Mesendoderm (in vitro differentiated cells): ENCODE results near the gene COPE.

Experiments
- DNase-seq: peaks from one replicate; pipeline ENCODE4 v3.0.0; 2013
- H2AK5ac ChIP-seq: 2 replicates; pipeline ENCODE4 v1.6.1; 2013; ENCODE audit warnings: low read length, inconsistent platforms
- H2BK120ac ChIP-seq: 2 replicates; pipeline ENCODE4 v1.6.1; 2013; ENCODE audit warnings: low read depth, mild to moderate bottlenecking, low read length, moderate library complexity, mixed read lengths
- H2BK15ac ChIP-seq: replicated peaks from 2 replicates; pipeline ENCODE4 v1.6.1; 2013; ENCODE audit warnings: low read depth, mild to moderate bottlenecking, moderate library complexity
- H2BK5ac ChIP-seq: 2 replicates; pipeline ENCODE4 v1.6.1; 2013; ENCODE audit warnings: low read length, inconsistent platforms
- H3K18ac ChIP-seq: 2 replicates; pipeline ENCODE4 v1.6.1; 2013; ENCODE audit warnings: mild to moderate bottlenecking, low read length, mixed read lengths
- H3K23ac ChIP-seq: one replicate; pipeline ENCODE4 v1.6.1; 2013; ENCODE audit warnings: low read length
- H3K27ac ChIP-seq: 2 replicates; pipeline ENCODE4 v1.5.1; 2013; ENCODE audit warnings: low read depth, mild to moderate bottlenecking, inconsistent platforms, low read length, moderate library complexity
- H3K27me3 ChIP-seq: 2 replicates; pipeline ENCODE4 v1.6.1; 2013; ENCODE audit warnings: low read length, control low read depth, mild to moderate bottlenecking, inconsistent platforms; ENCODE audit not compliant: insufficient read depth, poor library complexity
- H3K36me3 ChIP-seq: 2 replicates; pipeline ENCODE4 v1.6.1; 2013; ENCODE audit warnings: low read length, inconsistent platforms; ENCODE audit not compliant: control insufficient read depth, insufficient read depth
- H3K4ac ChIP-seq: one replicate; pipeline ENCODE4 v1.6.1; 2013; ENCODE audit warnings: low read depth, mild to moderate bottlenecking, low read length, moderate library complexity
- H3K4me1 ChIP-seq: 2 replicates; pipeline ENCODE4 v1.6.1; 2013; ENCODE audit warnings: low read depth, low read length, inconsistent platforms; ENCODE audit not compliant: control insufficient read depth
- H3K4me2 ChIP-seq: 2 replicates; pipeline ENCODE4 v1.6.1; 2013; ENCODE audit warnings: low read length
- H3K4me3 ChIP-seq: 2 replicates; pipeline ENCODE4 v1.5.1; 2013; ENCODE audit warnings: mild to moderate bottlenecking, low read length
- H3K56ac ChIP-seq: one replicate; pipeline ENCODE4 v1.6.1; 2013; ENCODE audit warnings: low read length
- H3K79me1 ChIP-seq: 2 replicates; pipeline ENCODE4 v1.6.1; 2013; ENCODE audit warnings: low read length, inconsistent platforms
- H3K79me2 ChIP-seq: 2 replicates; pipeline ENCODE4 v1.6.1; 2013; ENCODE audit warnings: mild to moderate bottlenecking, low read length; ENCODE audit not compliant: control insufficient read depth, insufficient read depth
- H3K9ac ChIP-seq: 2 replicates; pipeline ENCODE4 v1.6.1; 2013; ENCODE audit warnings: low read length, inconsistent platforms
- H4K5ac ChIP-seq: one replicate; pipeline ENCODE4 v1.6.1; 2013; ENCODE audit warnings: low read length
- H4K8ac ChIP-seq: one replicate; pipeline ENCODE4 v1.6.1; 2013; ENCODE audit warnings: low read depth, mild to moderate bottlenecking, control low read depth, low read length, moderate library complexity
- WGBS: extraction: QIAGEN DNeasy Blood & Tissue Kit; methylation state at CpG from one replicate; pipeline ENCODE4 v1.1.7; 2013; ENCODE audit warnings: low lambda C conversion rate, missing lambda C conversion rate; ENCODE audit not compliant: insufficient coverage; ENCODE audit errors: extremely low coverage; 5-methylcytosine and 5-hydroxymethylcytosine counted together

Gene COPE

GRCh38 chr19:18883526-18884304 lies 35.5 kb downstream of the COPE start:
- no peak overlapping the region for H3K4me3 ChIP-seq
- no peak overlapping the region for H4K5ac ChIP-seq
- H3K56ac ChIP-seq, result no peak overlapping the region
- no peak overlapping the region for H3K27ac ChIP-seq
- no peak overlapping the region for H2AK5ac ChIP-seq
- no peak overlapping the region for H2BK15ac ChIP-seq
- no peak overlapping the region for H2BK5ac ChIP-seq
- no peak overlapping the region for H3K4me2 ChIP-seq
- no peaks in the 10 kb centered on the region for H3K4me1 ChIP-seq
- no peaks in the 10 kb centered on the region for H3K36me3 ChIP-seq
- no peak overlapping the region for H3K23ac ChIP-seq
- H3K27me3 ChIP-seq, result no peaks in the 10 kb centered on the region
- H4K8ac ChIP-seq, result no peak overlapping the region
- no CpG with 5 or more reads among the region's 30 CpGs for WGBS
- H3K18ac ChIP-seq, result no peak overlapping the region
- H3K9ac ChIP-seq, result no peak overlapping the region
- H3K79me1 ChIP-seq, result no peaks in the 10 kb centered on the region
- H2BK120ac ChIP-seq, result no peak overlapping the region
- no peak overlapping the region for H3K4ac ChIP-seq
- no peaks in the 10 kb centered on the region for H3K79me2 ChIP-seq
- no peak for DNase-seq

GRCh38 chr19:18881491-18881890 lies 37.7 kb downstream of the COPE start:
- no CpG with 5 or more reads among the region's 7 CpGs for WGBS
- H4K5ac ChIP-seq, result no peak overlapping the region

GRCh38 chr19:18879579-18880373 lies 39.4 kb downstream of the COPE start:
- H3K56ac ChIP-seq, result no peak overlapping the region
- WGBS, result no CpG with 5 or more reads among the region's 13 CpGs
- no peak overlapping the region for H3K18ac ChIP-seq
- H4K5ac ChIP-seq, result no peak overlapping the region
- H3K36me3 ChIP-seq, result no peaks in the 10 kb centered on the region
- no peak overlapping the region for H2BK15ac ChIP-seq
- H3K4me1 ChIP-seq, result no peaks in the 10 kb centered on the region
- H3K4me3 ChIP-seq, result no peak overlapping the region
- H3K79me1 ChIP-seq, result no peaks in the 10 kb centered on the region
- no peak overlapping the region for H3K4ac ChIP-seq
- H2BK120ac ChIP-seq, result no peak overlapping the region
- H3K79me2 ChIP-seq, result no peaks in the 10 kb centered on the region
- no peak overlapping the region for H3K4me2 ChIP-seq
- H2BK5ac ChIP-seq, result no peak overlapping the region
- no peak overlapping the region for H3K9ac ChIP-seq
- H4K8ac ChIP-seq, result no peak overlapping the region
- no peak overlapping the region for H2AK5ac ChIP-seq
- peak; percentile 72 for DNase-seq
- no peak overlapping the region for H3K27ac ChIP-seq
- H3K27me3 ChIP-seq, result no peaks in the 10 kb centered on the region
- H3K23ac ChIP-seq, result no peak overlapping the region

More at GRCh38 chr19:18881491-18881890, 37.7 kb downstream of the COPE start:
- H4K8ac ChIP-seq, result no peak overlapping the region
- no peak overlapping the region for H3K18ac ChIP-seq
- H3K27ac ChIP-seq, result no peak overlapping the region
- no peaks in the 10 kb centered on the region for H3K27me3 ChIP-seq
- H3K4ac ChIP-seq, result no peak overlapping the region
- H3K9ac ChIP-seq, result no peak overlapping the region
- no peaks in the 10 kb centered on the region for H3K4me1 ChIP-seq
- H3K56ac ChIP-seq, result no peak overlapping the region
- H3K4me3 ChIP-seq, result no peak overlapping the region
- H3K79me2 ChIP-seq, result no peaks in the 10 kb centered on the region
- H3K4me2 ChIP-seq, result no peak overlapping the region
- H2AK5ac ChIP-seq, result no peak overlapping the region
- no peak overlapping the region for H2BK15ac ChIP-seq
- H2BK5ac ChIP-seq, result no peak overlapping the region
- H3K36me3 ChIP-seq, result no peaks in the 10 kb centered on the region
- DNase-seq, result no peak
- no peak overlapping the region for H3K23ac ChIP-seq
- H3K79me1 ChIP-seq, result no peaks in the 10 kb centered on the region
- no peak overlapping the region for H2BK120ac ChIP-seq

GRCh38 chr19:18878858-18879578 lies 40.2 kb downstream of the COPE start:
- H4K5ac ChIP-seq, result no peak overlapping the region
- H3K36me3 ChIP-seq, result no peaks in the 10 kb centered on the region
- no peak overlapping the region for H2BK15ac ChIP-seq
- DNase-seq, result no peak
- no peak overlapping the region for H3K4me3 ChIP-seq
- no peak overlapping the region for H3K9ac ChIP-seq
- no peak overlapping the region for H2BK120ac ChIP-seq
- H3K79me2 ChIP-seq, result no peaks in the 10 kb centered on the region
- no peak overlapping the region for H3K23ac ChIP-seq
- no peak overlapping the region for H4K8ac ChIP-seq
- H2AK5ac ChIP-seq, result no peak overlapping the region
- no peaks in the 10 kb centered on the region for H3K27me3 ChIP-seq
- H3K4me1 ChIP-seq, result no peaks in the 10 kb centered on the region
- WGBS, result no CpG with 5 or more reads among the region's 34 CpGs
- H3K4ac ChIP-seq, result no peak overlapping the region
- no peak overlapping the region for H3K27ac ChIP-seq
- no peaks in the 10 kb centered on the region for H3K79me1 ChIP-seq
- no peak overlapping the region for H2BK5ac ChIP-seq
- no peak overlapping the region for H3K4me2 ChIP-seq
- H3K18ac ChIP-seq, result no peak overlapping the region
- no peak overlapping the region for H3K56ac ChIP-seq

- no peak overlapping the region for H3K23ac ChIP-seq
- H3K56ac ChIP-seq, result no peak overlapping the region
- DNase-seq, result no peak
- no CpG with 5 or more reads among the region's 25 CpGs for WGBS
- no peaks in the 10 kb centered on the region for H3K4me1 ChIP-seq
- no peak overlapping the region for H3K9ac ChIP-seq
- H3K18ac ChIP-seq, result no peak overlapping the region
- no peak overlapping the region for H4K8ac ChIP-seq
- no peak overlapping the region for H2AK5ac ChIP-seq
- H2BK5ac ChIP-seq, result no peak overlapping the region
- no peak overlapping the region for H3K4me2 ChIP-seq
- no peak overlapping the region for H3K4me3 ChIP-seq
- no peaks in the 10 kb centered on the region for H3K27me3 ChIP-seq
- no peaks in the 10 kb centered on the region for H3K36me3 ChIP-seq
- H3K79me2 ChIP-seq, result no peaks in the 10 kb centered on the region
- no peak overlapping the region for H2BK15ac ChIP-seq
- H2BK120ac ChIP-seq, result no peak overlapping the region
- H4K5ac ChIP-seq, result no peak overlapping the region
- no peak overlapping the region for H3K4ac ChIP-seq
- H3K27ac ChIP-seq, result no peak overlapping the region
- H3K79me1 ChIP-seq, result no peaks in the 10 kb centered on the region
These were observed 41.0 kb downstream of the COPE start for GRCh38 chr19:18878058-18878797.
